NCI-H524 (cell line): ENCODE results near the gene GPATCH1.
"Not testable (repeated sequence)": the region's sequence is repeated elsewhere in the genome, so short reads cannot be mapped to it uniquely, and the experiment has no call there.

ENCODE experiments used
- DNase-seq, 2 experiments: peaks; one replicate each; lab custom pipeline; 2025; lab: John Stamatoyannopoulos, UW

The GPATCH1 gene

GRCh38 chr19:33158365-33158764 is 77.4 kb downstream of the GPATCH1 start:
- DNase-seq: no peak

- no peak for DNase-seq
Observed at GRCh38 chr19:33159149-33159548, 78.2 kb downstream of the GPATCH1 start.

GRCh38 chr19:33159893-33160292 is 78.9 kb downstream of the GPATCH1 start:
- DNase-seq: no peak

- no peak for DNase-seq
Observed at GRCh38 chr19:33161201-33161600, 80.2 kb downstream of the GPATCH1 start.

- DNase-seq: no peak
Observed at GRCh38 chr19:33163481-33163880, 82.5 kb downstream of the GPATCH1 start.

GRCh38 chr19:33166037-33166436 is 85.1 kb downstream of the GPATCH1 start:
- DNase-seq: not testable (repeated sequence)

GRCh38 chr19:33167438-33167837 is 86.5 kb downstream of the GPATCH1 start:
- DNase-seq: no peak

- no peak for DNase-seq
Observed at GRCh38 chr19:33168528-33168927, 87.5 kb downstream of the GPATCH1 start.

GRCh38 chr19:33171222-33171795 is 90.3 kb downstream of the GPATCH1 start:
- no peak for DNase-seq

- DNase-seq: no peak
Observed at GRCh38 chr19:33171916-33172359, 91.0 kb downstream of the GPATCH1 start.

- no peak for DNase-seq
Observed at GRCh38 chr19:33174186-33174585, 93.2 kb downstream of the GPATCH1 start.

GRCh38 chr19:33175156-33175782 is 94.3 kb downstream of the GPATCH1 start:
- DNase-seq: no peak

GRCh38 chr19:33175886-33176669 is 95.1 kb downstream of the GPATCH1 start:
- peak in 1 of 2 experiments; percentile 37 for DNase-seq

GRCh38 chr19:33176670-33177416 is 95.9 kb downstream of the GPATCH1 start:
- peak; percentile 100 for DNase-seq

GRCh38 chr19:33177417-33177979 is 96.5 kb downstream of the GPATCH1 start:
- peak; percentile 63 to 88 for DNase-seq
